LNCAP (cell line): ENCODE data around the gene NFE2L2.

Source experiments
- TF ChIP-seq, protein P1 (sequence below): fragments of 450-650 bp; IDR thresholded peaks from 2 replicates; pipeline ENCODE4 v1.5.1; 2017; ENCODE audit warnings: mild to moderate bottlenecking

Gene NFE2L2

DNA sequence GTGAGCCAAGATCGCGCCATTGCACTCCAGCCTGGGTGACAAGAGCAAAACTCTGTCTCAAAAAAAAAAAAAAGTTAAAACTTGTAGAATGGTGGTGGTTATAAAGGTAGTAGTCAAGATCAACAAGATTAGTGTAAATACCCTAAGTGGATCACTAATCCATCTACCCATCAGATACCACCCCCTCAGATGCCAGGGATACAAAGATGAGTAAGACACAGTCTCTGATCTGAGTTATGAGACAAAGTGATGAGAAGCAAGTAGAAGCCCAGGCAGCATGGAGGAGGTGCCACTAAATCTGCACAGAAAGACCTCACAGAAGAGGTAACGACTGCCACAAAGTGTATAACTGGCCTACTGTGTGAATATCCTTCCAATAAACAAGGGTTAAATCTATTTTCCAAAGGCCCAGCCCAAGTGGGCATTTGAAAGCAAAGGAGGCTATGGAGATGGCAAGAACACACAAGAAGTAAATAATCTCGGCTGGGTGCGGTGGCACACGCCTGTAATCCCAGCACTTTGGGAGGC lies 20.2 kb downstream of the NFE2L2 start:
- TF ChIP-seq, protein P1, sequence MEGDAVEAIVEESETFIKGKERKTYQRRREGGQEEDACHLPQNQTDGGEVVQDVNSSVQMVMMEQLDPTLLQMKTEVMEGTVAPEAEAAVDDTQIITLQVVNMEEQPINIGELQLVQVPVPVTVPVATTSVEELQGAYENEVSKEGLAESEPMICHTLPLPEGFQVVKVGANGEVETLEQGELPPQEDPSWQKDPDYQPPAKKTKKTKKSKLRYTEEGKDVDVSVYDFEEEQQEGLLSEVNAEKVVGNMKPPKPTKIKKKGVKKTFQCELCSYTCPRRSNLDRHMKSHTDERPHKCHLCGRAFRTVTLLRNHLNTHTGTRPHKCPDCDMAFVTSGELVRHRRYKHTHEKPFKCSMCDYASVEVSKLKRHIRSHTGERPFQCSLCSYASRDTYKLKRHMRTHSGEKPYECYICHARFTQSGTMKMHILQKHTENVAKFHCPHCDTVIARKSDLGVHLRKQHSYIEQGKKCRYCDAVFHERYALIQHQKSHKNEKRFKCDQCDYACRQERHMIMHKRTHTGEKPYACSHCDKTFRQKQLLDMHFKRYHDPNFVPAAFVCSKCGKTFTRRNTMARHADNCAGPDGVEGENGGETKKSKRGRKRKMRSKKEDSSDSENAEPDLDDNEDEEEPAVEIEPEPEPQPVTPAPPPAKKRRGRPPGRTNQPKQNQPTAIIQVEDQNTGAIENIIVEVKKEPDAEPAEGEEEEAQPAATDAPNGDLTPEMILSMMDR: no peak

DNA sequence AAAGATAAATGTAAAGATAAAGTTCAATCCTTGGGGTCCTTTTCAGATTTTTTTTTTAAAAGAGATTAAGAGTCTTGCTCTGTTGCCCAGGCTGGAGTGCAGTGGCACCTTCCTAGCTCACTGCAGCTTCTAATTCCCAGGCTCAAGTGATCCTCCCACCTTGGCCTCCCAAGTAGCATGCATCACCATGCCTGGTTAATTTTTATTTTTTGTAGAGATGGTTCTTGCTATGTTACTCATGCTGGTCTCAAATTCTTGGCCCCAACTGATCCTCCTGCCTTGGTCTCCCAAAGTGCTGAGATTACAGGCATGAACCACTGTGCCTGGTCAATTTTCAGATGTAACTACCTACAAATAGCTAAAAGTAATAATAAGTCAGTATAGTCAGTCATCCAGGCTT lies 21.1 kb downstream of the NFE2L2 start:
- TF ChIP-seq, protein P1: no peak

- TF ChIP-seq, protein P1: no peak
Measured at GRCh38 chr2:177243073-177243472, 21.5 kb downstream of the NFE2L2 start.

- TF ChIP-seq, protein P1: no peak
Measured at GRCh38 chr2:177242121-177242987, 22.2 kb downstream of the NFE2L2 start.

DNA sequence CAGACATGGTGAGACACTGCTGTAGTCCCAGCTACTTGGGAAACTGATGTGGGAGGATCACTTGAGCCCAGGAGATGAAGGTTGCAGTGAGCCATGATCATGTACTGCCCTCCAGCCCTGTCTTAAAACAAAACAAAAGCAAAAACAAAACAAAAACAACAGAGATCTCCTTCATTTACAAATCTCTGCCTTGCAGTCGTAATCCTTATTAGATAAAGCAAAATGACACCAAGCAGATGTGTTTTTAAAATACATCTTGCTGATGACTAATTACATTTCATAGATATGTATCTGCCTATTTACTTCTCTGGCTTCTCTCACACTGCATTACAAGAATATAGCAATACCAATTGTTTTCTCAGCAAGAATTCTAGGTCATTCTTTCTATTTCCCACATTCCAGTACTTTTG lies 22.8 kb downstream of the NFE2L2 start:
- TF ChIP-seq, protein P1: no peak

DNA sequence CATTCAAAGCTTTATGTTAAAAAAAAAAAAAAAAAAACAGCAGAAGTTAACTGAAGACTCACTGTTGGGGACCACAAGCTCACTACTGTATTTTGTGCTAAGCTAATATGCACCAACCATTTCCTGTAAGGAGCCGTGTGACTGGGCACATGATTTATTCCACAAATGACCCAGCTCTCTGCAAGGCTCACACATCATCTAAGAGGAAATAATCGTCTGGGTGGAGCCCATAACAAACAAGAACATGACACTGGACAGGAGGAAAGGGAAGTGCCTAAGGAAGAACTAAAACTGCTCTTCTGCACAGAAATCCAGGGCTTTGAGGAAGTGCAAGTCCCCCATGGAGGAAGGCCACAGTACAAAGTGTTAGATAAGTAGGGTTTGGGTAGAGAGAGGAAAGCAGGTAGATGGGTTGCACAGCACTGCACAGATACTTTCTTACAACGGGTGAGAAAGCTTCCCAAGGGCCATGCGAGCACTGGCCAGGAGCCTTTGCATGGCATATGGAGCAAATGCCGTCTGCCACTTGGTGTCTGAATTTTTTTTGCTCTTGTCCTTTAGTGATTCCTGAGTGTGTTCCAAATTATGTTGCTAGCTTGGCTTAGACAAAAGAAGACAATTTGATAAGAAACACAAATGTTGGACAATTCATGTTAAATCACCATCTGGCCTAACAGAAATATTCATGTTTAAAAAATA lies 24.4 kb downstream of the NFE2L2 start:
- TF ChIP-seq, protein P1: no peak

- TF ChIP-seq, protein P1: no peak
Measured at GRCh38 chr2:177239053-177239452, 25.5 kb downstream of the NFE2L2 start.
